Measurements from ENCODE around the gene TRMT112.

DNA sequence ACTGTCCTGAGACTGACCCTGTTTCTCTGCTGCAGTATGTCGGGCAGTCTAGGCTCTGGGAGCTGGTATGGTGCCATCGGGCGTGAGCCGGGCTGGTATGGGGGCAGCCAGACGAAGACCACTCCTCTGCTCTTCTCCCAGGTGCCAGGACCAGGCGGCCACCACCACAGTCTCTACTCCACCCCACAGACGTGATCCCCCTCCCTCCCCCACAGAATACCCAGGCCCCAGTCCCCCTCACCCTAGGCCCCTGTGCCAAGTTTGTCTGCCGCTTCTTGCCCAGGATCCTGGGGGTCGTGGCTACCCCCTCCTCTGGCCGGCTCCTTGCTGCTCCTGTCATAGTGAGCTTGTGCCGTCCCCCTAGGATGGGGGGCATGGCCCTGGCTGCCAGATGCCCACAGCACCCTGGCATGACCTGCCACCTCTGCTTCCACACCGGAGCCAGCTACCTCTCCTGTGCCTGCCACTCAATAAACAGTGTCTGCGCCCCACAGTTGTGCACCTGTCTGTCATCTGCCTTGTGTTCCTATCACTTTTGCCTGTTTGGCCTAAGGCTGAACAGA, 28.3 kb downstream of the TRMT112 start:
- TF ChIP-seq, protein P1, sequence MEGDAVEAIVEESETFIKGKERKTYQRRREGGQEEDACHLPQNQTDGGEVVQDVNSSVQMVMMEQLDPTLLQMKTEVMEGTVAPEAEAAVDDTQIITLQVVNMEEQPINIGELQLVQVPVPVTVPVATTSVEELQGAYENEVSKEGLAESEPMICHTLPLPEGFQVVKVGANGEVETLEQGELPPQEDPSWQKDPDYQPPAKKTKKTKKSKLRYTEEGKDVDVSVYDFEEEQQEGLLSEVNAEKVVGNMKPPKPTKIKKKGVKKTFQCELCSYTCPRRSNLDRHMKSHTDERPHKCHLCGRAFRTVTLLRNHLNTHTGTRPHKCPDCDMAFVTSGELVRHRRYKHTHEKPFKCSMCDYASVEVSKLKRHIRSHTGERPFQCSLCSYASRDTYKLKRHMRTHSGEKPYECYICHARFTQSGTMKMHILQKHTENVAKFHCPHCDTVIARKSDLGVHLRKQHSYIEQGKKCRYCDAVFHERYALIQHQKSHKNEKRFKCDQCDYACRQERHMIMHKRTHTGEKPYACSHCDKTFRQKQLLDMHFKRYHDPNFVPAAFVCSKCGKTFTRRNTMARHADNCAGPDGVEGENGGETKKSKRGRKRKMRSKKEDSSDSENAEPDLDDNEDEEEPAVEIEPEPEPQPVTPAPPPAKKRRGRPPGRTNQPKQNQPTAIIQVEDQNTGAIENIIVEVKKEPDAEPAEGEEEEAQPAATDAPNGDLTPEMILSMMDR (IDR thresholded peaks at IDR 0.05), result no peak
- TF ChIP-seq POLR2A (IDR thresholded peaks at IDR 0.05), result no peak

Data from uterus (tissue), 2 donors.